HepG2 (cell line): ENCODE data around the gene TUFM. TPM values are rescaled to one million over a fixed set of nuclear protein-coding genes. Genes with fewer than 3 reads are reported as not detected.

ENCODE experiments used
- ATF7 ChIP-seq, 2 experiments: fragments of 450-650 bp in 1 of 2; sonication (generic) in 1 of 2; formaldehyde crosslinking in 1 of 2; IDR thresholded peaks; 2 replicates each; pipeline versions ENCODE4 v1.4.0 to v1.6.1; 2016 to 2020; ENCODE audit warnings: antibody characterized with exemption in 1 of 2, mild to moderate bottlenecking in 1 of 2, missing genetic modification reagents in 1 of 2
- ATRX ChIP-seq: sonication (generic); formaldehyde crosslinking; IDR thresholded peaks from 2 replicates; pipeline ENCODE4 v1.4.0; 2020; ENCODE audit warnings: missing genetic modification reagents, borderline replicate concordance
- CBX2 ChIP-seq, 2 experiments: fragments of 200-600 bp in 1 of 2; sonication (generic); formaldehyde crosslinking in 1 of 2; IDR thresholded peaks; 2 replicates each; pipeline versions ENCODE4 v1.7.0 to v1.8.1; 2018 to 2022; ENCODE audit warnings: low read depth in 2 of 2, low read length in 1 of 2, mild to moderate bottlenecking in 1 of 2, missing genetic modification reagents in 1 of 2
- EHMT2 ChIP-seq: fragments of 200-600 bp; sonication (generic); IDR thresholded peaks from 2 replicates; pipeline ENCODE4 v1.7.0; 2017; ENCODE audit warnings: antibody characterized with exemption, low read depth, low read length, borderline replicate concordance
- ETV5 ChIP-seq: IDR thresholded peaks from 2 replicates; pipeline ENCODE4 v1.6.1; 2018; ENCODE audit warnings: missing biosample characterization, missing genetic modification reagents, inconsistent platforms, borderline replicate concordance
- HNRNPH1 ChIP-seq: fragments of 200-400 bp; formaldehyde crosslinking; optimal IDR thresholded peaks from 2 replicates; pipeline ENCODE3; 2017; ENCODE audit warnings: mild to moderate bottlenecking, low read depth, low read length
- IRX3 ChIP-seq: sonication (generic); formaldehyde crosslinking; IDR thresholded peaks from 2 replicates; pipeline ENCODE4 v1.8.1; 2023; ENCODE audit warnings: mild to moderate bottlenecking, low read depth, missing genetic modification reagents, borderline replicate concordance
- MBNL3 ChIP-seq: fragments of 250-450 bp; sonication (Bioruptor Pico); conservative IDR thresholded peaks from 2 replicates; pipeline ENCODE4 v1.8.0; 2022; ENCODE audit warnings: mild to moderate bottlenecking, inconsistent platforms
- PHF20 ChIP-seq: sonication (generic); formaldehyde crosslinking; IDR thresholded peaks from 2 replicates; pipeline ENCODE4 v1.5.0; 2020; ENCODE audit warnings: mild to moderate bottlenecking, missing genetic modification reagents
- PLRG1 ChIP-seq: fragments of 450-650 bp; conservative IDR thresholded peaks from 2 replicates; pipeline ENCODE4 v1.6.1; 2016
- RFX1 ChIP-seq: fragments of 450-650 bp; IDR thresholded peaks from 2 replicates; pipeline ENCODE4 v1.6.1; 2017
- RFXAP ChIP-seq: sonication (generic); formaldehyde crosslinking; IDR thresholded peaks from 2 replicates; pipeline ENCODE4 v1.4.0; 2020; ENCODE audit warnings: missing genetic modification reagents, borderline replicate concordance
- SAP130 ChIP-seq: IDR thresholded peaks from 2 replicates; pipeline ENCODE4 v1.6.1; 2016; ENCODE audit warnings: low read depth
- ZNF567 ChIP-seq: sonication (generic); formaldehyde crosslinking; IDR thresholded peaks from 2 replicates; pipeline ENCODE4 v1.8.1; 2023; ENCODE audit warnings: mild to moderate bottlenecking, missing genetic modification reagents, borderline replicate concordance
- ZNF629 ChIP-seq: sonication (generic); formaldehyde crosslinking; conservative IDR thresholded peaks from 2 replicates; pipeline ENCODE4 v1.5.0; 2020; ENCODE audit warnings: missing genetic modification reagents
- polyA plus RNA-seq, 8 experiments: library from polyadenylated mRNA; depleted of rRNA in 3 of 8; stranded (reverse) in 7 of 8; unstranded in 1 of 8; fragments of >200 nt; fragmentation: Illumina TruSeq in 4 of 8; extraction: Trizol in 4 of 8; gene quantifications; 2 replicates each; pipeline versions ENCODE4 v1.2.1 to v1.2.3, GENCODE V29; 2011 to 2016; ENCODE audit warnings: low read depth in 4 of 8, missing spikeins in 1 of 8, mixed read lengths in 1 of 8; ENCODE audit not compliant: insufficient read depth in 1 of 8
- total RNA-seq, 5 experiments: library from RNA; depleted of rRNA; stranded (reverse); fragments of >200 nt; fragmentation: Illumina TruSeq; extraction: Trizol; gene quantifications; 2 replicates each; pipeline ENCODE4 v1.2.3, GENCODE V29; 2016; ENCODE audit warnings: low read depth in 1 of 5
- TF ChIP-seq, protein P1 (sequence below), 2 experiments: sonication (generic) in 1 of 2; formaldehyde crosslinking in 1 of 2; IDR thresholded peaks; 2 replicates each; pipeline versions ENCODE4 v1.4.0 to v1.6.1; 2016 to 2020; ENCODE audit warnings: borderline replicate concordance in 1 of 2, low read depth in 1 of 2, mild to moderate bottlenecking in 1 of 2, missing genetic modification reagents in 1 of 2
- TF ChIP-seq, protein P2 (sequence below): sonication (generic); formaldehyde crosslinking; IDR thresholded peaks from 2 replicates; pipeline ENCODE4; 2020; ENCODE audit warnings: missing genetic modification reagents, mild to moderate bottlenecking, borderline replicate concordance
- TF ChIP-seq, protein P3 (sequence below): sonication (generic); formaldehyde crosslinking; conservative IDR thresholded peaks from 2 replicates; pipeline ENCODE4 v1.4.0; 2020; ENCODE audit warnings: missing genetic modification reagents
- TF ChIP-seq, protein P4 (sequence below): IDR thresholded peaks from 2 replicates; pipeline ENCODE4 v1.6.1; 2016; ENCODE audit warnings: mild to moderate bottlenecking

The TUFM gene
- total and polyA plus RNA-seq, 2 of the 13 experiments (the other 11 are each of a cell fraction or from before 2014, with no cell fraction given): 206 to 298 TPM

DNA sequence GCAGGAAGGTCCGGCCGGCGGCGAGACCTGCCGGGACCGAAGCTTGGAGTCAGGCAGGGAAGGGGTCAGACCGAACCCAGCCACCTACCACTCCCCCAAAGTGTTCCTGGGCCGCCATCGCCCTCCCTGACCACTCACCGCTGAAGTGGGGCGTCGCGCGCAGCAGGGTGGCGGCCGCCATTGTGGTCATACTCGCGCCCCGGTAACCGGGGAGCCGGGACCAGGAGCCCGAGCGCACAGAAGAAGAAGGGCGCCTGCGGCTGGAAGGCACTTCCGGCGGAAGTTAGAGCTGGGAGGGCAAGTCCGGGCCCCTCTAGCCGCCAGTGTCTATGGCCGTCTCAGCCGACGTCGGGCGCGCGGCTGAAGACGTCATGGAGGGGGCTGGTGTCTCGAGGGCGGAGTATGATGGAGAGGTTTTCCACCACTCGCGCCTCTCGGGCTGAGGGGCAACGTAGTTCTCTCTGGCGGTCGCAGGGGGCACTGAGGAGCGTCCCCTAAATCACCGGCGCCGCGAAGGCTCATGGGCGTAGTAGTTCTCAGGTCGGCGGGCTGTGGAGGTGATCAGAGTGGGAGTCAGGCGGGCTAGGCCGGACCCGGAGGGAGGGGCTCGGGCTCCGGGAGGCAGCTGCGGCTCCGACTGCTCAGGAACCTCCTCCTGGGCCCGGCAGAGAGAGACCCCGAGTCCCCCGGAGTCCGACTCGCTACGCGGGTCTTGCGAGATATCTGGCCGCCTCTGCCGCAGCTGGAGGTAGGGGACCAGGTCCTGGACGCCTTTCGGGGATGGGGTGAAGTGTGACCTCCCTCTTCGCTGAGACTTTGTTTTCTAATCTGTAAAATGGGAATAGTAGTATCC lies at the start of gene TUFM (continued):
- TF ChIP-seq, protein P1, sequence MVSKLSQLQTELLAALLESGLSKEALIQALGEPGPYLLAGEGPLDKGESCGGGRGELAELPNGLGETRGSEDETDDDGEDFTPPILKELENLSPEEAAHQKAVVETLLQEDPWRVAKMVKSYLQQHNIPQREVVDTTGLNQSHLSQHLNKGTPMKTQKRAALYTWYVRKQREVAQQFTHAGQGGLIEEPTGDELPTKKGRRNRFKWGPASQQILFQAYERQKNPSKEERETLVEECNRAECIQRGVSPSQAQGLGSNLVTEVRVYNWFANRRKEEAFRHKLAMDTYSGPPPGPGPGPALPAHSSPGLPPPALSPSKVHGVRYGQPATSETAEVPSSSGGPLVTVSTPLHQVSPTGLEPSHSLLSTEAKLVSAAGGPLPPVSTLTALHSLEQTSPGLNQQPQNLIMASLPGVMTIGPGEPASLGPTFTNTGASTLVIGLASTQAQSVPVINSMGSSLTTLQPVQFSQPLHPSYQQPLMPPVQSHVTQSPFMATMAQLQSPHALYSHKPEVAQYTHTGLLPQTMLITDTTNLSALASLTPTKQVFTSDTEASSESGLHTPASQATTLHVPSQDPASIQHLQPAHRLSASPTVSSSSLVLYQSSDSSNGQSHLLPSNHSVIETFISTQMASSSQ (IDR thresholded peaks at IDR 0.05; ENCODE audit: low read depth): no peak; the same call in 1 of the 2 replicates
- TF ChIP-seq, protein P1 (CRISPR knock-in tag; IDR thresholded peaks at IDR 0.05; ENCODE audit: borderline replicate concordance): peak; percentile 85; the same call in 1 of the 2 replicates
- TF ChIP-seq CBX2 (IDR thresholded peaks at IDR 0.05; ENCODE audit: low read depth, low read length) (no peak), CBX2 (CRISPR knock-in tag; IDR thresholded peaks at IDR 0.05; ENCODE audit: low read depth) (no peak), ZNF629 (CRISPR knock-in tag) (peak; percentile 99), ZNF567 (CRISPR knock-in tag) (peak; percentile 88), EHMT2 (no peak), PHF20 (CRISPR knock-in tag) (peak; percentile 98), RFX1 (no peak), SAP130 (peak; percentile 99), HNRNPH1 (no peak), ATRX (CRISPR knock-in tag) (no peak), RFXAP (CRISPR knock-in tag) (peak; percentile 92), PLRG1 (no peak), MBNL3 (CRISPR knock-in tag) (no peak), IRX3 (CRISPR knock-in tag) (no peak), ATF7 (IDR thresholded peaks at IDR 0.05) (peak; percentile 89), ATF7 (CRISPR knock-in tag; IDR thresholded peaks at IDR 0.05) (peak; percentile 94), ETV5 (CRISPR knock-in tag) (peak; percentile 88)
- TF ChIP-seq, protein P2, sequence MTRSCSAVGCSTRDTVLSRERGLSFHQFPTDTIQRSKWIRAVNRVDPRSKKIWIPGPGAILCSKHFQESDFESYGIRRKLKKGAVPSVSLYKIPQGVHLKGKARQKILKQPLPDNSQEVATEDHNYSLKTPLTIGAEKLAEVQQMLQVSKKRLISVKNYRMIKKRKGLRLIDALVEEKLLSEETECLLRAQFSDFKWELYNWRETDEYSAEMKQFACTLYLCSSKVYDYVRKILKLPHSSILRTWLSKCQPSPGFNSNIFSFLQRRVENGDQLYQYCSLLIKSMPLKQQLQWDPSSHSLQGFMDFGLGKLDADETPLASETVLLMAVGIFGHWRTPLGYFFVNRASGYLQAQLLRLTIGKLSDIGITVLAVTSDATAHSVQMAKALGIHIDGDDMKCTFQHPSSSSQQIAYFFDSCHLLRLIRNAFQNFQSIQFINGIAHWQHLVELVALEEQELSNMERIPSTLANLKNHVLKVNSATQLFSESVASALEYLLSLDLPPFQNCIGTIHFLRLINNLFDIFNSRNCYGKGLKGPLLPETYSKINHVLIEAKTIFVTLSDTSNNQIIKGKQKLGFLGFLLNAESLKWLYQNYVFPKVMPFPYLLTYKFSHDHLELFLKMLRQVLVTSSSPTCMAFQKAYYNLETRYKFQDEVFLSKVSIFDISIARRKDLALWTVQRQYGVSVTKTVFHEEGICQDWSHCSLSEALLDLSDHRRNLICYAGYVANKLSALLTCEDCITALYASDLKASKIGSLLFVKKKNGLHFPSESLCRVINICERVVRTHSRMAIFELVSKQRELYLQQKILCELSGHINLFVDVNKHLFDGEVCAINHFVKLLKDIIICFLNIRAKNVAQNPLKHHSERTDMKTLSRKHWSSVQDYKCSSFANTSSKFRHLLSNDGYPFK (CRISPR knock-in tag): peak; percentile 99
- TF ChIP-seq, protein P3, sequence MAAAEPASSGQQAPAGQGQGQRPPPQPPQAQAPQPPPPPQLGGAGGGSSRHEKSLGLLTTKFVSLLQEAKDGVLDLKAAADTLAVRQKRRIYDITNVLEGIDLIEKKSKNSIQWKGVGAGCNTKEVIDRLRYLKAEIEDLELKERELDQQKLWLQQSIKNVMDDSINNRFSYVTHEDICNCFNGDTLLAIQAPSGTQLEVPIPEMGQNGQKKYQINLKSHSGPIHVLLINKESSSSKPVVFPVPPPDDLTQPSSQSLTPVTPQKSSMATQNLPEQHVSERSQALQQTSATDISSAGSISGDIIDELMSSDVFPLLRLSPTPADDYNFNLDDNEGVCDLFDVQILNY (CRISPR knock-in tag): no peak
- TF ChIP-seq, protein P4, sequence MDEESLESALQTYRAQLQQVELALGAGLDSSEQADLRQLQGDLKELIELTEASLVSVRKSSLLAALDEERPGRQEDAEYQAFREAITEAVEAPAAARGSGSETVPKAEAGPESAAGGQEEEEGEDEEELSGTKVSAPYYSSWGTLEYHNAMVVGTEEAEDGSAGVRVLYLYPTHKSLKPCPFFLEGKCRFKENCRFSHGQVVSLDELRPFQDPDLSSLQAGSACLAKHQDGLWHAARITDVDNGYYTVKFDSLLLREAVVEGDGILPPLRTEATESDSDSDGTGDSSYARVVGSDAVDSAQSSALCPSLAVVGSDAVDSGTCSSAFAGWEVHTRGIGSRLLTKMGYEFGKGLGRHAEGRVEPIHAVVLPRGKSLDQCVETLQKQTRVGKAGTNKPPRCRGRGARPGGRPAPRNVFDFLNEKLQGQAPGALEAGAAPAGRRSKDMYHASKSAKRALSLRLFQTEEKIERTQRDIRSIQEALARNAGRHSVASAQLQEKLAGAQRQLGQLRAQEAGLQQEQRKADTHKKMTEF (CRISPR knock-in tag): peak; percentile 99
